Measurements from ENCODE around the gene HES3. TPM values are rescaled to one million over a fixed set of nuclear protein-coding genes. Genes with fewer than 3 reads are reported as not detected.

Gene HES3
- total RNA-seq, 1 experiment from 2014 or later, result not detected

DNA sequence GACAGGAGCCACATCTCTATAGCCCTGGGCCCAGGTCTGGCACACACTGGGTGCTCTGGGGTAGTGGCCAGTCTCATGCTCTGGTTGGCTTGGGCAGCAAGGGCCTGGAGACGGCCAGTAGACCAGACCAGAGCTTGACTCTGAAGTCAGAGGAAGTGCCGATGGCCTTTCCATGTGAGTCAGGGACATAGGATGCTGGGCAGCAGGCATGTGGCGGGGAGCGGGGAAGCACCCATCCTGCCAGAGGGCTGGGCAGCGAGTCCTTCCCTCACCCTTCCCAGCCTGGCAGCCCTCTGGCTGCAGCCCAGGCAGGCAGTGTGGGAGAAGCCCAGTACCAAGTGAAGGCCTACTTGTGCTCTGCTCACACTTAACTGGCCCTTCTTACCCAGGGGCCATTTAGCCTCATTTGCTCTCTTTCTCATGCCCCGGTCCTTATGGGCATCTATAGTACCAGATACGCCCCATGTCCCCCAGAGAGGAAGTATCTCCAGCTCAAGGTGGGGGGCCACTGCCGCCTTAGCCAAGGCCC, 13.6 kb downstream of the HES3 start:
- TF ChIP-seq, protein P1, sequence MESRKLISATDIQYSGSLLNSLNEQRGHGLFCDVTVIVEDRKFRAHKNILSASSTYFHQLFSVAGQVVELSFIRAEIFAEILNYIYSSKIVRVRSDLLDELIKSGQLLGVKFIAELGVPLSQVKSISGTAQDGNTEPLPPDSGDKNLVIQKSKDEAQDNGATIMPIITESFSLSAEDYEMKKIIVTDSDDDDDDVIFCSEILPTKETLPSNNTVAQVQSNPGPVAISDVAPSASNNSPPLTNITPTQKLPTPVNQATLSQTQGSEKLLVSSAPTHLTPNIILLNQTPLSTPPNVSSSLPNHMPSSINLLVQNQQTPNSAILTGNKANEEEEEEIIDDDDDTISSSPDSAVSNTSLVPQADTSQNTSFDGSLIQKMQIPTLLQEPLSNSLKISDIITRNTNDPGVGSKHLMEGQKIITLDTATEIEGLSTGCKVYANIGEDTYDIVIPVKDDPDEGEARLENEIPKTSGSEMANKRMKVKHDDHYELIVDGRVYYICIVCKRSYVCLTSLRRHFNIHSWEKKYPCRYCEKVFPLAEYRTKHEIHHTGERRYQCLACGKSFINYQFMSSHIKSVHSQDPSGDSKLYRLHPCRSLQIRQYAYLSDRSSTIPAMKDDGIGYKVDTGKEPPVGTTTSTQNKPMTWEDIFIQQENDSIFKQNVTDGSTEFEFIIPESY (IDR thresholded peaks at IDR 0.05; ENCODE audit: extremely low read depth, insufficient replicate concordance, low read length), result no peak
- no peak for TF ChIP-seq EZH2phosphoT487 (IDR thresholded peaks at IDR 0.05; ENCODE audit: borderline replicate concordance)
- TF ChIP-seq POLR2AphosphoS5 (IDR thresholded peaks at IDR 0.05; ENCODE audit: low read depth, low read length), result no peak
- no peak for TF ChIP-seq SRF (IDR thresholded peaks at IDR 0.05; ENCODE audit: low read depth)
- no peak for TF ChIP-seq SP1 (IDR thresholded peaks at IDR 0.05; ENCODE audit: low read depth)
- TF ChIP-seq CEBPB (IDR thresholded peaks at IDR 0.05; ENCODE audit: low read depth), result no peak
- TF ChIP-seq TCF7L2 (IDR thresholded peaks at IDR 0.05; ENCODE audit: borderline replicate concordance, extremely low read depth, insufficient read depth, insufficient read length), result no peak
- no peak for TF ChIP-seq FOSL1 (IDR thresholded peaks at IDR 0.05; ENCODE audit: low read depth)
- TF ChIP-seq JUND (IDR thresholded peaks at IDR 0.05), result no peak
- TF ChIP-seq EZH2 (IDR thresholded peaks at IDR 0.05), result no peak
- TF ChIP-seq CBX3 (IDR thresholded peaks at IDR 0.05; ENCODE audit: low read depth), result no peak
- no peak for TF ChIP-seq ZNF274 (IDR thresholded peaks at IDR 0.05; ENCODE audit: low read depth, low read length)
- no peak for TF ChIP-seq RAD21 (IDR thresholded peaks at IDR 0.05; ENCODE audit: low read depth)
- no peak for TF ChIP-seq SIN3A (IDR thresholded peaks at IDR 0.05; ENCODE audit: low read depth)
- ChIA-PET RAD21 (ENCODE audit: low non-redundant PET in 1 of 2, low total read pairs in 2 of 2, uncharacterized antibody in 2 of 2, unreplicated experiment in 2 of 2) (no interaction called here), CTCF (no interaction called here), POLR2A (no interaction called here)
- Histone ChIP-seq H3K4me1 (ENCODE audit: control insufficient read depth in 1 of 2, insufficient read depth in 2 of 2, low read length in 2 of 2) (peaks cover 11 to 26% of the 10 kb centered on the region in 2 experiments; a peak in 2 of 4 replicates), H3K9ac (ENCODE audit: low read length) (no peak overlapping the region), H3K36me3 (ENCODE audit: control insufficient read depth in 1 of 2, insufficient read depth in 2 of 2, low read length in 2 of 2) (no peaks in the 10 kb centered on the region), H4K20me1 (ENCODE audit: insufficient read depth) (no peaks in the 10 kb centered on the region), H3K79me2 (ENCODE audit: insufficient read depth, low read length) (no peaks in the 10 kb centered on the region), H3K27ac (ENCODE audit: low read depth, low read length) (no peak overlapping the region), H3K27me3 (ENCODE audit: insufficient read depth, low read length) (no peaks in the 10 kb centered on the region), H3K4me2 (ENCODE audit: low read length) (no peak overlapping the region), H3K9me2 (ENCODE audit: insufficient read depth) (no peaks in the 10 kb centered on the region), H3K4me3 (replicated peaks in 1 of 2; ENCODE audit: low read depth in 1 of 2, low read length in 2 of 2) (no peak overlapping the region), H3K9me3 (ENCODE audit: control insufficient read depth in 1 of 2, insufficient read depth in 1 of 2, low read depth in 1 of 2, low read length in 2 of 2) (no peaks in the 10 kb centered on the region), H2AFZ (ENCODE audit: low read depth, low read length, poor library complexity, severe bottlenecking) (no peak overlapping the region)
- intact Hi-C loops (cut with micrococcal nuclease), result no loop called here
- no peak for DNase-seq (ENCODE audit: low read depth, low spot score)
- BruUV-seq (replicated peaks), result no TSS peak
- ATAC-seq, result no peak
